ENCODE measurements around the gene NEUROD2.
"Not testable (repeated sequence)": the region's sequence is repeated elsewhere in the genome, so short reads cannot be mapped to it uniquely, and the experiment has no call there.

NEUROD2 gene

GRCh38 chr17:39602533-39603303, 5.0 kb downstream of the NEUROD2 start:
- DNase-seq (ENCODE audit: low spot score) = no peak

- DNase-seq (ENCODE audit: low spot score) = no peak
Measured at GRCh38 chr17:39601758-39602532, 5.8 kb downstream of the NEUROD2 start.

- no peak for DNase-seq (ENCODE audit: low spot score)
Measured at GRCh38 chr17:39600997-39601597, 6.6 kb downstream of the NEUROD2 start.

- no peak for DNase-seq (ENCODE audit: low spot score)
Measured at GRCh38 chr17:39600288-39600996, 7.3 kb downstream of the NEUROD2 start.

GRCh38 chr17:39599665-39600231, 8.0 kb downstream of the NEUROD2 start:
- DNase-seq (ENCODE audit: low spot score) = no peak

GRCh38 chr17:39599004-39599664, 8.6 kb downstream of the NEUROD2 start:
- no peak for DNase-seq (ENCODE audit: low spot score)

GRCh38 chr17:39598630-39599003, 9.1 kb downstream of the NEUROD2 start:
- DNase-seq (ENCODE audit: low spot score) = no peak

- DNase-seq (ENCODE audit: low spot score) = no peak
Measured at GRCh38 chr17:39598047-39598481, 9.7 kb downstream of the NEUROD2 start.

GRCh38 chr17:39597372-39598046, 10.2 kb downstream of the NEUROD2 start:
- no peak for DNase-seq (ENCODE audit: low spot score)

GRCh38 chr17:39596543-39597267, 11.0 kb downstream of the NEUROD2 start:
- DNase-seq (ENCODE audit: low spot score) = no peak

- DNase-seq (ENCODE audit: low spot score) = no peak
Measured at GRCh38 chr17:39595928-39596510, 11.7 kb downstream of the NEUROD2 start.

- DNase-seq (ENCODE audit: low spot score) = no peak
Measured at GRCh38 chr17:39595294-39595693, 12.4 kb downstream of the NEUROD2 start.

GRCh38 chr17:39593371-39593770, 14.3 kb downstream of the NEUROD2 start:
- DNase-seq (ENCODE audit: low spot score) = no peak

- DNase-seq (ENCODE audit: low spot score) = no peak
Measured at GRCh38 chr17:39591958-39592954, 15.5 kb downstream of the NEUROD2 start.

- DNase-seq (ENCODE audit: low spot score) = not testable (repeated sequence)
Measured at GRCh38 chr17:39590180-39590579, 17.5 kb downstream of the NEUROD2 start.

GRCh38 chr17:39582658-39583057, 25.1 kb downstream of the NEUROD2 start:
- DNase-seq (ENCODE audit: low spot score) = no peak

GRCh38 chr17:39581759-39582085, 26.0 kb downstream of the NEUROD2 start:
- no peak for DNase-seq (ENCODE audit: low spot score)

GRCh38 chr17:39581071-39581758, 26.5 kb downstream of the NEUROD2 start:
- no peak for DNase-seq (ENCODE audit: low spot score)

Data from SK-N-DZ (cell line).